Measurements from ENCODE around the gene UCMA.

DNA sequence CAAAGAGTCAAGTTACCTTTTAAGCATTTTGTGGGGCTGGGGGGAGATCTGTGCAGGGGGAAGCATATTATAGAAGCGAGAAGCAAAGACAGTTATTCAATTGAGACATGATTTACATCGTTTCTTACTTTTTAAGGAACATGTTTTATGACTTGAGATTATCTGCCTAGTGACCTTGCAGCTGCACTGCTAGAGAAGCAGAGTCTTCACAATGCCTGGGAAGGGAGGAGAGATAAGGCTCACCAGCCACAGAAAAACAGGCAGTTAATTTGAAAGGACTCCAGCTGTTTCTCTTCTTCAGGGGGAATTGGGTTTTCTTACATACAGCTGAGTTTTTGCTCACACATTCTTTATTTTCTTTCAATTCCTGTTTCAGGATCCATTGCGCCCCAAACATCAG, 34.7 kb upstream of the UCMA start:
- TF ChIP-seq EZH2 (IDR thresholded peaks at IDR 0.05; ENCODE audit: low read length, unreplicated experiment) = no peak
- no peak for TF ChIP-seq EZH2phosphoT487 (IDR thresholded peaks at IDR 0.05; ENCODE audit: borderline replicate concordance, low read length)

All from PC-3 (cell line).